ENCODE measurements around the gene MGP.
A peak's percentile ranks its signal among the peaks of the same experiment; 100 is the strongest.

MGP gene

DNA sequence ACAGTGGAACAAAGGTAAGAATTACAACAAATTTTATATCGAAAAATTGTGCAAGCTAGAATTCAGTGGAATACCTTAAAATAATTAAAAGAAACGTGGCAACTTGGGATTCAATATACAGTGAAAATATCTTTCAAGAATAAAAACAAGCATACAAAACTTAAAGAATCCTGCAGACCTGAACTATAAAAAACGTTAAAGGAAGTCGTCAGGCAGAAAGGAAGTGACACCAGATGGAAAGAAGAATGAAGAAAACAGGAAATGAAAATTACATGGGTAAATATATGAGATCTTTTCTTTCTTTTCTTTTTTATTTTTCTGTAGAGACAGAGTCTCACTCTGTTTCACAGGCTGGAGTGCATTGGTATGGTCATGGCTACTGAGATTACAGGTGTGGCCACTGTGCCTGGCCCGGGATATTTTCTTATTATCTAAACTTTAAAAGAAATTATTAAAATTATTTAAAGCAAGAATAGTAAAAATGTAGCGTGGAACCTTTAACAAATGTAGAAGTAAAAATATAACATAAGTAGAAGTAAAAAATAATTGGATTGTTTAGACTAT, 4.7 kb downstream of the MGP start:
- no peak for DNase-seq (ENCODE audit: low read depth)
- H3K4me3 ChIP-seq (replicated peaks; ENCODE audit: low read depth, low read length): no peak overlapping the region
- TF ChIP-seq, protein P1, sequence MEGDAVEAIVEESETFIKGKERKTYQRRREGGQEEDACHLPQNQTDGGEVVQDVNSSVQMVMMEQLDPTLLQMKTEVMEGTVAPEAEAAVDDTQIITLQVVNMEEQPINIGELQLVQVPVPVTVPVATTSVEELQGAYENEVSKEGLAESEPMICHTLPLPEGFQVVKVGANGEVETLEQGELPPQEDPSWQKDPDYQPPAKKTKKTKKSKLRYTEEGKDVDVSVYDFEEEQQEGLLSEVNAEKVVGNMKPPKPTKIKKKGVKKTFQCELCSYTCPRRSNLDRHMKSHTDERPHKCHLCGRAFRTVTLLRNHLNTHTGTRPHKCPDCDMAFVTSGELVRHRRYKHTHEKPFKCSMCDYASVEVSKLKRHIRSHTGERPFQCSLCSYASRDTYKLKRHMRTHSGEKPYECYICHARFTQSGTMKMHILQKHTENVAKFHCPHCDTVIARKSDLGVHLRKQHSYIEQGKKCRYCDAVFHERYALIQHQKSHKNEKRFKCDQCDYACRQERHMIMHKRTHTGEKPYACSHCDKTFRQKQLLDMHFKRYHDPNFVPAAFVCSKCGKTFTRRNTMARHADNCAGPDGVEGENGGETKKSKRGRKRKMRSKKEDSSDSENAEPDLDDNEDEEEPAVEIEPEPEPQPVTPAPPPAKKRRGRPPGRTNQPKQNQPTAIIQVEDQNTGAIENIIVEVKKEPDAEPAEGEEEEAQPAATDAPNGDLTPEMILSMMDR (IDR thresholded peaks at IDR 0.05; ENCODE audit: low read length, missing control alignments): no peak

- no peak overlapping the region for H3K4me3 ChIP-seq (replicated peaks; ENCODE audit: low read depth, low read length)
- peak; percentile 54 for DNase-seq (ENCODE audit: low read depth)
- TF ChIP-seq, protein P1 (IDR thresholded peaks at IDR 0.05; ENCODE audit: low read length, missing control alignments): no peak
Observed at GRCh38 chr12:14879222-14879933, 6.3 kb downstream of the MGP start.

GRCh38 chr12:14878488-14878887, 7.2 kb downstream of the MGP start:
- no peak for DNase-seq (ENCODE audit: low read depth)
- TF ChIP-seq, protein P1 (IDR thresholded peaks at IDR 0.05; ENCODE audit: low read length, missing control alignments): no peak
- H3K4me3 ChIP-seq (replicated peaks; ENCODE audit: low read depth, low read length): no peak overlapping the region

GRCh38 chr12:14876833-14877232, 8.8 kb downstream of the MGP start:
- no peak overlapping the region for H3K4me3 ChIP-seq (replicated peaks; ENCODE audit: low read depth, low read length)
- TF ChIP-seq, protein P1 (IDR thresholded peaks at IDR 0.05; ENCODE audit: low read length, missing control alignments): no peak
- DNase-seq (ENCODE audit: low read depth): no peak

- TF ChIP-seq, protein P1 (IDR thresholded peaks at IDR 0.05; ENCODE audit: low read length, missing control alignments): no peak
- no peak overlapping the region for H3K4me3 ChIP-seq (replicated peaks; ENCODE audit: low read depth, low read length)
- no peak for DNase-seq (ENCODE audit: low read depth)
Observed at GRCh38 chr12:14874882-14875281, 10.8 kb downstream of the MGP start.

DNA sequence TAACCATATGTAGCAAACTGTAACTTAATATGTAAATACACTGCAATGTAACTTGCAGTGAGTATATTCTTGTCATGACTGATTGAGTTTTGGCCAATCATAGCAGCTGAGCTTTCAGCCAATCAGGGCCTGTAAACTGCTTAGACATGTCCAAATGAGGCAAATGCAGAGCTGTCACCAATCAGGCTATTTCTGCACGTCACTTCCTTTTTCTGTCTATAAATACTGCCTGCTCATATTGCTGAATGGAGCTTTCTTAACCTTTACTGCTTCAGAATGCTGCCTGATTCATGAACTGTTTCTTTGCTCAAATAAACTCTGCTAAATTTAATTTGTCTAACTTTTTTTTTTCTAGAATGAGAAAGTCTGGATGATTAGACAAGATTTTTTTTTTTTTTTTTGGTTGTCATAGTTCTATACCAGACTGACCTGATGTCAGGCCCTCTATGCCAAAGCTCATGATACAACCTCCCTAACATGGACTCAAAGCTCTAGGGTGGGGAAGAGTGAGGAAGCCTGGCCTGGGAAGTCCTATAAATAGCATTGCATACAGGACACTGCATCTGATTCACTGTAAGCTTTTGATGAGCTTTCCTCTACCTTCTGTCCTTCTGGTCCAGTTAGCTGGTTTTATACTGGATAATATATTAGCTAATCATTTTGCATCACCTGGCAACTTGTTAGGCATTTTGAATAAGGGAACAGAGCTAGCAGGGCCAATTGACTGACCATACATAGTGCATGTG, 12.0 kb downstream of the MGP start:
- no peak for DNase-seq (ENCODE audit: low read depth)
- TF ChIP-seq, protein P1 (IDR thresholded peaks at IDR 0.05; ENCODE audit: low read length, missing control alignments): no peak
- H3K4me3 ChIP-seq (replicated peaks; ENCODE audit: low read depth, low read length): no peak overlapping the region
